ENCODE results near the gene C19orf44.
"Not testable (repeated sequence)": the region's sequence is repeated elsewhere in the genome, so short reads cannot be mapped to it uniquely, and the experiment has no call there.

The C19orf44 gene

GRCh38 chr19:16476401-16476800, 19.8 kb upstream of the C19orf44 start:
- Histone ChIP-seq H3K9me3 (peaks cover 8% of the 10 kb centered on the region), H3K4me3 (no peak overlapping the region), H3K36me3 (replicated peaks) (no peaks in the 10 kb centered on the region), H3K27me3 (ENCODE audit: low read depth) (no peaks in the 10 kb centered on the region), H3K4me1 (peaks cover 3% of the 10 kb centered on the region; the same call in 1 of the 2 replicates)
- in situ Hi-C loops (cut with MboI; ENCODE audit: low sequenced_read_pairs), result no loop called here
- DNase-seq (ENCODE audit: low spot score in 2 of 2), result no peak

GRCh38 chr19:16477311-16477710, 18.9 kb upstream of the C19orf44 start:
- no peaks in the 10 kb centered on the region for H3K27me3 ChIP-seq (ENCODE audit: low read depth)
- DNase-seq (ENCODE audit: low spot score in 2 of 2), result no peak

GRCh38 chr19:16482745-16483144, 13.4 kb upstream of the C19orf44 start:
- Histone ChIP-seq H3K36me3 (replicated peaks) (no peaks in the 10 kb centered on the region), H3K4me1 (peaks cover 4% of the 10 kb centered on the region; the same call in 1 of the 2 replicates), H3K27me3 (ENCODE audit: low read depth) (no peaks in the 10 kb centered on the region), H3K4me3 (no peak overlapping the region), H3K9me3 (no peaks in the 10 kb centered on the region)
- in situ Hi-C loops (cut with MboI; ENCODE audit: low sequenced_read_pairs), result no loop called here
- DNase-seq (ENCODE audit: low spot score in 2 of 2), result no peak

More at GRCh38 chr19:16477311-16477710, 18.9 kb upstream of the C19orf44 start:
- Histone ChIP-seq H3K4me1 (peaks cover 2% of the 10 kb centered on the region; the same call in 1 of the 2 replicates), H3K4me3 (no peak overlapping the region), H3K36me3 (replicated peaks) (no peaks in the 10 kb centered on the region), H3K9me3 (peaks cover 8% of the 10 kb centered on the region)
- in situ Hi-C loops (cut with MboI; ENCODE audit: low sequenced_read_pairs), result no loop called here

- peak; percentile 30 to 41 for DNase-seq (ENCODE audit: low spot score in 2 of 2)
- H3K4me1 ChIP-seq; H3K36me3 ChIP-seq (replicated peaks); H3K27me3 ChIP-seq (ENCODE audit: low read depth); H3K4me3 ChIP-seq; H3K9me3 ChIP-seq; in situ Hi-C loops (cut with MboI; ENCODE audit: low sequenced_read_pairs): not testable (repeated sequence)
Measured at GRCh38 chr19:16486476-16486875, 9.7 kb upstream of the C19orf44 start.

GRCh38 chr19:16496613-16496983, 404 bp downstream of the C19orf44 start:
- Histone ChIP-seq H3K27me3 (ENCODE audit: low read depth) (no peaks in the 10 kb centered on the region), H3K9me3 (no peaks in the 10 kb centered on the region), H3K4me3 (peak overlapping the region; percentile 70), H3K4me1 (peaks cover 4% of the 10 kb centered on the region; the same call in 1 of the 2 replicates), H3K36me3 (replicated peaks) (no peaks in the 10 kb centered on the region)
- no peak for DNase-seq (ENCODE audit: low spot score in 2 of 2)
- in situ Hi-C loops (cut with MboI; ENCODE audit: low sequenced_read_pairs), result no loop called here

- in situ Hi-C loops (cut with MboI; ENCODE audit: low sequenced_read_pairs), result no loop called here
- Histone ChIP-seq H3K4me1 (peaks cover 4% of the 10 kb centered on the region; the same call in 1 of the 2 replicates), H3K9me3 (no peaks in the 10 kb centered on the region), H3K27me3 (ENCODE audit: low read depth) (no peaks in the 10 kb centered on the region), H3K36me3 (replicated peaks) (no peaks in the 10 kb centered on the region), H3K4me3 (peak overlapping the region; percentile 70)
- no peak for DNase-seq (ENCODE audit: low spot score in 2 of 2)
Measured at GRCh38 chr19:16497042-16497441, 848 bp downstream of the C19orf44 start.

GRCh38 chr19:16497837-16498236, 1.6 kb downstream of the C19orf44 start:
- no peaks in the 10 kb centered on the region for H3K27me3 ChIP-seq (ENCODE audit: low read depth)
- DNase-seq (ENCODE audit: low spot score in 2 of 2), result no peak
- H3K36me3 ChIP-seq (replicated peaks), result no peaks in the 10 kb centered on the region
- H3K4me3 ChIP-seq, result no peak overlapping the region
- peaks cover 4% of the 10 kb centered on the region; the same call in 1 of the 2 replicates for H3K4me1 ChIP-seq
- no peaks in the 10 kb centered on the region for H3K9me3 ChIP-seq
- in situ Hi-C loops (cut with MboI; ENCODE audit: low sequenced_read_pairs), result no loop called here

- no peak overlapping the region for H3K4me3 ChIP-seq
- DNase-seq (ENCODE audit: low spot score in 2 of 2), result no peak
- no peaks in the 10 kb centered on the region for H3K4me1 ChIP-seq
- no peaks in the 10 kb centered on the region for H3K9me3 ChIP-seq
- H3K27me3 ChIP-seq (ENCODE audit: low read depth), result no peaks in the 10 kb centered on the region
- in situ Hi-C loops (cut with MboI; ENCODE audit: low sequenced_read_pairs), result no loop called here
- peaks cover 11% of the 10 kb centered on the region for H3K36me3 ChIP-seq (replicated peaks)
Measured at GRCh38 chr19:16504271-16504670, 8.1 kb downstream of the C19orf44 start.

GRCh38 chr19:16506161-16506560, 10.0 kb downstream of the C19orf44 start:
- H3K36me3 ChIP-seq (replicated peaks), result peaks cover 18% of the 10 kb centered on the region
- H3K4me1 ChIP-seq; H3K9me3 ChIP-seq; H3K27me3 ChIP-seq (ENCODE audit: low read depth); in situ Hi-C loops (cut with MboI; ENCODE audit: low sequenced_read_pairs); DNase-seq (ENCODE audit: low spot score in 2 of 2); H3K4me3 ChIP-seq: not testable (repeated sequence)

- DNase-seq (ENCODE audit: low spot score in 2 of 2), result no peak
- Histone ChIP-seq H3K27me3 (ENCODE audit: low read depth) (no peaks in the 10 kb centered on the region), H3K4me1 (no peaks in the 10 kb centered on the region), H3K4me3 (no peak overlapping the region), H3K36me3 (replicated peaks) (peaks cover 18% of the 10 kb centered on the region), H3K9me3 (no peaks in the 10 kb centered on the region)
- in situ Hi-C loops (cut with MboI; ENCODE audit: low sequenced_read_pairs), result no loop called here
Measured at GRCh38 chr19:16506961-16507360, 10.8 kb downstream of the C19orf44 start.

GRCh38 chr19:16508546-16508945, 12.4 kb downstream of the C19orf44 start:
- H3K36me3 ChIP-seq (replicated peaks), result peaks cover 15% of the 10 kb centered on the region
- no peak for DNase-seq (ENCODE audit: low spot score in 2 of 2)
- in situ Hi-C loops (cut with MboI; ENCODE audit: low sequenced_read_pairs), result no loop called here
- no peak overlapping the region for H3K4me3 ChIP-seq
- H3K9me3 ChIP-seq, result no peaks in the 10 kb centered on the region
- no peaks in the 10 kb centered on the region for H3K4me1 ChIP-seq
- H3K27me3 ChIP-seq (ENCODE audit: low read depth), result no peaks in the 10 kb centered on the region

GRCh38 chr19:16509141-16510061, 13.2 kb downstream of the C19orf44 start:
- no peak for DNase-seq (ENCODE audit: low spot score in 2 of 2)
- Histone ChIP-seq H3K4me1 (no peaks in the 10 kb centered on the region), H3K9me3 (no peaks in the 10 kb centered on the region), H3K36me3 (replicated peaks) (peaks cover 14% of the 10 kb centered on the region), H3K4me3 (no peak overlapping the region), H3K27me3 (ENCODE audit: low read depth) (no peaks in the 10 kb centered on the region)
- in situ Hi-C loops (cut with MboI; ENCODE audit: low sequenced_read_pairs), result no loop called here

- H3K4me1 ChIP-seq; H3K9me3 ChIP-seq; H3K27me3 ChIP-seq (ENCODE audit: low read depth); DNase-seq (ENCODE audit: low spot score in 2 of 2); H3K4me3 ChIP-seq; in situ Hi-C loops (cut with MboI; ENCODE audit: low sequenced_read_pairs): not testable (repeated sequence)
- H3K36me3 ChIP-seq (replicated peaks), result peaks cover 18% of the 10 kb centered on the region
Measured at GRCh38 chr19:16512611-16513010, 16.4 kb downstream of the C19orf44 start.

- H3K4me3 ChIP-seq, result no peak overlapping the region
- in situ Hi-C loops (cut with MboI; ENCODE audit: low sequenced_read_pairs), result no loop called here
- no peaks in the 10 kb centered on the region for H3K27me3 ChIP-seq (ENCODE audit: low read depth)
- DNase-seq (ENCODE audit: low spot score in 2 of 2), result no peak
- no peaks in the 10 kb centered on the region for H3K9me3 ChIP-seq
- H3K4me1 ChIP-seq, result no peaks in the 10 kb centered on the region
- H3K36me3 ChIP-seq (replicated peaks), result peaks cover 33% of the 10 kb centered on the region
Measured at GRCh38 chr19:16514383-16515019, 18.3 kb downstream of the C19orf44 start.
